GM12891 (cell line): Measurements from ENCODE around the gene C1orf226.

Experiments used
- DNase-seq: peaks from one replicate; pipeline ENCODE4 v3.0.0; 2011; ENCODE audit warnings: low spot score; ENCODE audit not compliant: insufficient read length
- FAIRE-seq: peaks from 2 replicates; lab custom pipeline; 2011; peaks lifted over from hg19 to GRCh38; lab: Jason Lieb, UNC
- PAX5 ChIP-seq: IDR thresholded peaks from 2 replicates; pipeline ENCODE4 v1.6.1; 2011; ENCODE audit warnings: low read length, moderate library complexity, mild to moderate bottlenecking; ENCODE audit not compliant: insufficient read depth, severe bottlenecking
- POLR2A ChIP-seq: IDR thresholded peaks from 2 replicates; pipeline ENCODE4 v1.6.1; 2011; ENCODE audit warnings: low read depth, low read length, control low read depth
- POLR2AphosphoS5 ChIP-seq: IDR thresholded peaks from 2 replicates; pipeline ENCODE4 v1.6.1; 2011; ENCODE audit warnings: low read depth, low read length, control low read depth
- POU2F2 ChIP-seq: IDR thresholded peaks from 2 replicates; pipeline ENCODE4 v1.6.1; 2011; ENCODE audit warnings: low read depth, mild to moderate bottlenecking, control low read depth, low read length, moderate library complexity
- SPI1 ChIP-seq: IDR thresholded peaks from 2 replicates; pipeline ENCODE4 v1.6.1; 2011; ENCODE audit warnings: low read depth, low read length, control low read depth
- TAF1 ChIP-seq: IDR thresholded peaks from 2 replicates; pipeline ENCODE4 v1.6.1; 2011; ENCODE audit warnings: low read depth, low read length, control low read depth

C1orf226 gene

DNA sequence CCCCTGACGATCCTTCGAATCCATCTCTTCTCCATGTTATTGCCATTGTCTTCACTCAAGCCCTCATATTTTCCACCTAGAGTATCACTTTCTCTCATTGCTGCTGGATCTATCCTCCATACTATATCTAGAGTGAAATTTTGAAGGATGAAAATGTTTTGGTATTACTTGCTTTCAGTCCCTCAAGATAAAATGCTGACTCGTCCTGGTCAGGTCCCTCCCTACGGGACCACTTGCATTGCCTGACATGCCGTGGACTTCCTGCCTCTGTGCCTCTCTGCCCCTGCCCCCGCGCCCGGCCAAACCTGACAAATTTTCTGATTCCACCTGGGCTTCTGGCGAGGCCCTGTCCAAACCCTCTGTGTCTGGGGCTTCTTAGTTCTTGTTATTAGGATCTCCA lies 28.4 kb upstream of the C1orf226 start:
- TF ChIP-seq POU2F2 (no peak), SPI1 (no peak), PAX5 (no peak)
- no peak for DNase-seq
- FAIRE-seq = no peak

GRCh38 chr1:162353702-162354101 lies 27.8 kb upstream of the C1orf226 start:
- FAIRE-seq = no peak
- DNase-seq = no peak
- no peak for TF ChIP-seq PAX5

DNA sequence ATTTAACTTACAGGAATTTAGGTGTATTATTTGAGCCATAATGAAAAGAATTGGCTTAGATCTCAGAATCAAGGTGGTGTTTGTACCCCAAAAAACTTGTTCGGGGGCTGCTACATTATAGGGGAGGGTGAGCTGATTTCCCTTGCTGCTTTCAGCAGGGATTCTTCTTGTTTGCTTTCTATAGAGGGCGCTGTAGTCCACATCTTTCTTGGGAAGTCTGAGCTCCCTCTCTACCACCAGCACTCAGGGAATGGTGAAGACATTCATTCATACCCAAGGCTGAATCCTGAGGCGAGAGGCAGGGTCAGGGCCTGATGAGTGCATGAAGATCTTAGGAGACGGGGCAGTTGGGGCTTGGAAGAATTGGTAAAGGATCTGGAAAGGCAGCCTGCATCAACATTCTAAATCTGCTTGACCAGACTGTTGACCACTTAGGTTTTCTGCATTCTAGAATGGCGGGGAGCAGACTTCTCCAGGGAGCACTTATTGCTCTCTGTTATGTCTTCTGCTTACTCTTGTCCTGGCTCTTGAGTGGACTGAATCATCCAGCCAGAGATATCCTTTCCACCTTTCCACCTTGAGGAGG lies 23.8 kb upstream of the C1orf226 start:
- FAIRE-seq (no peak), DNase-seq (no peak)
- no peak for TF ChIP-seq SPI1
- TF ChIP-seq TAF1 = no peak
- no peak for TF ChIP-seq POLR2A
- no peak for TF ChIP-seq POLR2AphosphoS5
- no peak for TF ChIP-seq POU2F2
- no peak for TF ChIP-seq PAX5

GRCh38 chr1:162358928-162359327 lies 22.6 kb upstream of the C1orf226 start:
- DNase-seq (no peak), FAIRE-seq (no peak)
- no peak for TF ChIP-seq POU2F2
- TF ChIP-seq TAF1 = no peak
- TF ChIP-seq PAX5 = no peak

- FAIRE-seq = peak; percentile 31
- TF ChIP-seq POLR2AphosphoS5 (no peak), PAX5 (no peak), SPI1 (no peak), POU2F2 (no peak), TAF1 (no peak), POLR2A (no peak)
Observed at GRCh38 chr1:162359523-162360236, 21.8 kb upstream of the C1orf226 start.

DNA sequence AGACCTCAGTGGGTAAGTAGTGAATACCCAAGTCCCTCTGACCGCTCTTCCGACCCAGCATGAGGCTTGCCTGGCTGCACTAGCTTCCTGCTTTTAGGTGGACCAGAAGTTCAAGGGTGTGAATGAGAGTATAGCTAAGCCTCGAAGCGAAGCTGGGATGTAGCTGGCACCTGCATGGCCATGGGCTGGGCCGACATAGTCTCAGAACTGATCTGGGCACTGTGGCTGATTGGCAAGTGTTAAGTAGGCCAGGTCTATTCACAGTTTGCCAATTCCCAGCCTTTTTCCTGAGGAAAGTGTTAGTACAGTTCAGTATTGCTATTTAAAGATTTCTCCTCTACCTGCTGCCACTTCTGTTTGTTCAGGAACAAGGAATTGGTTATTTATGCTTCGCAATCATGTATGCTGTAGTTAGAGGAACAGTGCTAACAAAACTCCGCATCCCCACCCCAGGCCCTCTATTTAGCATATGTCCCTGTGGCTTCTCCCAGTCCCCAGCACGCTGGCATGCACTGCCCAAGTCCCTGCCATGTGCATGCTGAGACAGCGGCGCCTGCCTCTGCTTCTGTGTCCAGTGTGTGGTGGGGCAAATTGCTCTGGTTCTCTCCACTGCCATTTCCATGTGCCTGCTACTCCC lies 21.2 kb upstream of the C1orf226 start:
- TF ChIP-seq POLR2A (no peak), SPI1 (no peak), POLR2AphosphoS5 (no peak), TAF1 (no peak), POU2F2 (no peak), PAX5 (no peak)
- no peak for DNase-seq
- no peak for FAIRE-seq

More at GRCh38 chr1:162359523-162360236, 21.8 kb upstream of the C1orf226 start:
- no peak for DNase-seq

DNA sequence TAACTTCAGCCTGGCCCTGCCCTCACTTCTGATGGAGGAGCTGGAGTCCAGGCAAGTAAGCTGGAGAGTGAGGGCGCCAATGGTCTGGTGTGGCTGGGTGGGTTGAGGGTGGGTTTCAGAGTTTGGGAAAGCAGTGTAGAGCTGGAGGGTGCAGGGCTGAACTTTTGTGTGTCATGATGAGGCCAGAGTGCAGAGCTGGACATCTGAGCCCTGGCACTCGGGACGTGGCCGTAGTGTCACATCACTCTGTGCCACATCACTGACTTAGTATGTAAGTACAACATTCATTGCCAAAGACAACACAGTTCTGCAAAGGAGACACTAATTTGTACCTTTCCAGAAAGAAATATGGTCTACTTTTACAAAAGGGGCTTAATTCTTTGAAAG lies 20.7 kb upstream of the C1orf226 start:
- no peak for TF ChIP-seq SPI1
- DNase-seq (no peak), FAIRE-seq (no peak)

- FAIRE-seq (no peak), DNase-seq (no peak)
- no peak for TF ChIP-seq TAF1
- no peak for TF ChIP-seq POU2F2
- no peak for TF ChIP-seq PAX5
- TF ChIP-seq POLR2A = no peak
- no peak for TF ChIP-seq SPI1
- no peak for TF ChIP-seq POLR2AphosphoS5
Observed at GRCh38 chr1:162361349-162361748, 20.2 kb upstream of the C1orf226 start.

DNA sequence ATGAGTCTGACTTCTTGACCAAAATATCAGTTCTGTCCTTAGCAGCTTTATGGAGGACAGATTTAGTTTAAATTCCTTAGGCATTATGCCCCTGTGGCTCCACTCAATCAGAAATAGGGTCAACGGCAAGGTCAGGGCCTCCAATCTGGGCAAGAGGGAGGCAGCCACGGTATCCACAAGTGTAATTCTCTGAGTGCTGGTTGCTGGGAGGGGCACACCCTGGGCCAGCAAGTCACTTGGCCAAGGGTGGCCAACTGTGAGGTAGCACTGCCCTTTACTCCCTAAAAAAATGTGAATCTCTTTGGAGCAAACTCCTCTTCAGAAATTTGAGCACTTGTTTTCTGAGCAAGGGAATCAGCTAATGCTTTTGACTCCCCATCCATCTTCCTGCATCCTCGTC lies 17.7 kb upstream of the C1orf226 start:
- DNase-seq (no peak), FAIRE-seq (no peak)
- no peak for TF ChIP-seq POU2F2
- TF ChIP-seq TAF1 = no peak
- no peak for TF ChIP-seq POLR2AphosphoS5
- TF ChIP-seq SPI1 = no peak
- no peak for TF ChIP-seq POLR2A
- TF ChIP-seq PAX5 = no peak

DNA sequence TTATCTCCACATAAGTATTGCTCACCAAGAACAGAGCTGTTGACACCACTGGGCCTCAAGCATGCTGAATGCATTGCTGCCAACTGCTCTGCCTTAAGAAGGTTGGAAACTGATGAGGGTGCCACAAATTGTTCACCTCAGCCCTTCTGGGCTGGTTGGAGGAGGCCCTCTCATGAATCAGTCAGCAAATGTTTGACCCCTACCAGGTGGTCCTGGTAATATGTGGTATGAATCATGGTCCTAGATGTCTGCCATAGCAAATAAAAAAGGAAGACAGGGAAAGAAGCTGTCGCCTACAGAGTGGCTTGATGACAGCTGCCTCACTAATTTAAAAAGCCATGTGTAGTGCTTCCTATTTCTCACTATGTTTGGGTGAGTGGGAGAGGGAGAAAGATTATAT lies 17.0 kb upstream of the C1orf226 start:
- no peak for TF ChIP-seq POLR2AphosphoS5
- TF ChIP-seq PAX5 = no peak
- no peak for TF ChIP-seq TAF1
- TF ChIP-seq POU2F2 = no peak
- TF ChIP-seq SPI1 = no peak
- TF ChIP-seq POLR2A = no peak
- DNase-seq (no peak), FAIRE-seq (no peak)

- DNase-seq = no peak
- FAIRE-seq = no peak
- no peak for TF ChIP-seq POLR2A
- TF ChIP-seq POU2F2 = no peak
- TF ChIP-seq PAX5 = no peak
- TF ChIP-seq POLR2AphosphoS5 = no peak
- TF ChIP-seq TAF1 = no peak
- no peak for TF ChIP-seq SPI1
Observed at GRCh38 chr1:162365284-162366020, 16.1 kb upstream of the C1orf226 start.
